ENCODE data around the gene CBR3.

Gene CBR3

DNA sequence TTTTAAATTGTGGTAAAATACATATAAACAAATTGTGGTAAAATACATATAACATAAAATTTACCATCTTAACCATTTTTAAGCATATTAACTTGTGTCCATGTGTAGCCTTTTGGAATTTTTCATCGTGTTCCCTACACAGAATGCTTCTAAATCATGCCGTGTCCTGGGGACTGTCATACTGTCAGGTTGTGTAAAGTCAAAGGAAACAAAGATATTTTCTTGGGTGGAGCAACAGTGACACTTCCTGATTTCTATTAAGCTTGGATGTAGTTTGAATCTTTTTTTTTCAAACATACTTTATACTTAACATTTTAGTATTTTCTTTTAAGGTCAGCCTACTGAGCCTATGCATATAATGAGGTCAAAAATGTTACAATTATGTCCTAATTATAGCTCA lies 54.1 kb downstream of the CBR3 start:
- H3K79me1 ChIP-seq (ENCODE audit: low read length) = no peaks in the 10 kb centered on the region
- no peak overlapping the region for H3K9ac ChIP-seq (ENCODE audit: low read length)
- no peak overlapping the region for H3K56ac ChIP-seq (ENCODE audit: low read length)
- H3K18ac ChIP-seq (ENCODE audit: low read length) = no peak overlapping the region
- H3K4me1 ChIP-seq (ENCODE audit: control insufficient read depth, low read depth, low read length) = no peaks in the 10 kb centered on the region
- no peak overlapping the region for H3K4me2 ChIP-seq (ENCODE audit: low read length)
- no peaks in the 10 kb centered on the region for H3K79me2 ChIP-seq (ENCODE audit: control insufficient read depth, insufficient read depth, low read length)
- H4K5ac ChIP-seq (ENCODE audit: low read length) = no peak overlapping the region
- no peaks in the 10 kb centered on the region for H3K27me3 ChIP-seq (ENCODE audit: insufficient read depth, low read length, poor library complexity)
- no peaks in the 10 kb centered on the region for H3K36me3 ChIP-seq (ENCODE audit: control insufficient read depth, insufficient read depth, low read length)
- no peak for DNase-seq
- H2BK5ac ChIP-seq (ENCODE audit: low read length) = no peak overlapping the region
- H4K8ac ChIP-seq (ENCODE audit: low read depth, low read length) = no peak overlapping the region
- no peak overlapping the region for H3K4me3 ChIP-seq (ENCODE audit: low read length)
- H3K4ac ChIP-seq (ENCODE audit: low read depth, low read length) = no peak overlapping the region
- H2AK5ac ChIP-seq (ENCODE audit: low read length) = no peak overlapping the region
- no peak overlapping the region for H2BK15ac ChIP-seq (replicated peaks; ENCODE audit: low read depth)
- H2BK120ac ChIP-seq (ENCODE audit: low read depth, low read length) = no peak overlapping the region
- no CpG with 5 or more reads among the region's 2 CpGs for WGBS (ENCODE audit: extremely low coverage, insufficient coverage, low lambda C conversion rate)
- H3K23ac ChIP-seq (ENCODE audit: low read length) = no peak overlapping the region
- H3K27ac ChIP-seq (ENCODE audit: low read depth, low read length) = no peak overlapping the region

DNA sequence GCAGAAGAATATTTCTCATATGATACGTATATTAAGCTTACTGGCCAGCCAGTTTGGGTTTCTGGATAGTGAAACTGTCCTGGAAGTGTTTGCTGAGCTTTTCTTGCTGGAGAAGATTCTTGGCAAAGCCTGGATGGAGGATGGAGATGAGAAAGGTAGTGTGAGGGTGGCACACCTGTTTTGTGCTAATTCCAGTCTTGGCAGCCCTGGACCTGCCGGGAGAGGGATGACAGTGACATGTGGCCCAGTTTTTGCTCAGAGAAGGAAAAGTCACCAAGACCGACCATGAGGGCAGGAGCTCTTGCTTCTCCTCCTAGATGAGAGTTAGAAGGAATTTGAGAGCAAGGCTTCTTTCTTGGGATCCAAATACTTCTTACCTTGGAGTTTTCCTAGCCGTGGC lies 55.9 kb downstream of the CBR3 start:
- Histone ChIP-seq H4K8ac (ENCODE audit: low read depth, low read length) (no peak overlapping the region), H3K4me2 (ENCODE audit: low read length) (no peak overlapping the region), H3K27me3 (ENCODE audit: insufficient read depth, low read length, poor library complexity) (no peaks in the 10 kb centered on the region), H2BK15ac (replicated peaks; ENCODE audit: low read depth) (no peak overlapping the region), H3K18ac (ENCODE audit: low read length) (no peak overlapping the region), H2AK5ac (ENCODE audit: low read length) (no peak overlapping the region), H4K5ac (ENCODE audit: low read length) (no peak overlapping the region), H3K27ac (ENCODE audit: low read depth, low read length) (no peak overlapping the region), H3K36me3 (ENCODE audit: control insufficient read depth, insufficient read depth, low read length) (no peaks in the 10 kb centered on the region), H3K4me3 (ENCODE audit: low read length) (no peak overlapping the region), H3K79me2 (ENCODE audit: control insufficient read depth, insufficient read depth, low read length) (no peaks in the 10 kb centered on the region), H3K23ac (ENCODE audit: low read length) (no peak overlapping the region), H2BK5ac (ENCODE audit: low read length) (no peak overlapping the region), H3K4me1 (ENCODE audit: control insufficient read depth, low read depth, low read length) (no peaks in the 10 kb centered on the region), H3K56ac (ENCODE audit: low read length) (no peak overlapping the region), H2BK120ac (ENCODE audit: low read depth, low read length) (no peak overlapping the region), H3K79me1 (ENCODE audit: low read length) (no peaks in the 10 kb centered on the region), H3K4ac (ENCODE audit: low read depth, low read length) (no peak overlapping the region), H3K9ac (ENCODE audit: low read length) (no peak overlapping the region)
- WGBS (ENCODE audit: extremely low coverage, insufficient coverage, low lambda C conversion rate) = no CpG with 5 or more reads among the region's 4 CpGs
- DNase-seq = no peak

GRCh38 chr21:36193200-36193599 lies 58.3 kb downstream of the CBR3 start:
- no peak overlapping the region for H2BK5ac ChIP-seq (ENCODE audit: low read length)
- H3K4me1 ChIP-seq (ENCODE audit: control insufficient read depth, low read depth, low read length) = no peaks in the 10 kb centered on the region
- no peak overlapping the region for H3K4me3 ChIP-seq (ENCODE audit: low read length)
- no peak overlapping the region for H4K5ac ChIP-seq (ENCODE audit: low read length)
- DNase-seq = peak; percentile 90
- H3K27ac ChIP-seq (ENCODE audit: low read depth, low read length) = no peak overlapping the region
- no peak overlapping the region for H3K23ac ChIP-seq (ENCODE audit: low read length)
- no peak overlapping the region for H2AK5ac ChIP-seq (ENCODE audit: low read length)
- H3K27me3 ChIP-seq (ENCODE audit: insufficient read depth, low read length, poor library complexity) = no peaks in the 10 kb centered on the region
- no peak overlapping the region for H3K56ac ChIP-seq (ENCODE audit: low read length)
- no peak overlapping the region for H2BK15ac ChIP-seq (replicated peaks; ENCODE audit: low read depth)
- no peaks in the 10 kb centered on the region for H3K79me2 ChIP-seq (ENCODE audit: control insufficient read depth, insufficient read depth, low read length)
- H4K8ac ChIP-seq (ENCODE audit: low read depth, low read length) = no peak overlapping the region
- no peak overlapping the region for H3K4ac ChIP-seq (ENCODE audit: low read depth, low read length)
- H3K4me2 ChIP-seq (ENCODE audit: low read length) = no peak overlapping the region
- H3K36me3 ChIP-seq (ENCODE audit: control insufficient read depth, insufficient read depth, low read length) = no peaks in the 10 kb centered on the region
- H2BK120ac ChIP-seq (ENCODE audit: low read depth, low read length) = no peak overlapping the region
- no peak overlapping the region for H3K18ac ChIP-seq (ENCODE audit: low read length)
- H3K9ac ChIP-seq (ENCODE audit: low read length) = no peak overlapping the region
- WGBS (ENCODE audit: extremely low coverage, insufficient coverage, low lambda C conversion rate) = no CpG with 5 or more reads among the region's 7 CpGs
- H3K79me1 ChIP-seq (ENCODE audit: low read length) = no peaks in the 10 kb centered on the region

DNA sequence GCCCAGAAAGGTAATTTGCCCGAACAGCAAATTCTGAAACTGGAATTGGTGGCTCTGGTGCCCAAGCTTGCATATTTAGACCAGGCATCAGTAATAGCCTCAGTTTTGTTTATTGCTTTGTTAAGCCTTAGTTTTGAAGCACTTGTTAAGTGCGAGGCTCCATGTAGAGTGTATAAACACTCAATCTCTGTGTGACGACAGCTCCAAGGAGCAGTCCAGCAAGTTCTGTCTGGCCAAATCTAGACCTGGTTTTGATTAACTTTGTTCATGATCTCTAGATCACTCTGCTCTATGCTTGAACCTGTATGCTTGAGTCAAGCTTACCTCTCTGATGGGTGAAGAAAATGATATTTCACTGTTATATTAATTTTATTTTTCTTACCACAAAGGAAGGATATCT lies 59.1 kb downstream of the CBR3 start:
- H3K79me1 ChIP-seq (ENCODE audit: low read length) = no peaks in the 10 kb centered on the region
- no peak overlapping the region for H2BK5ac ChIP-seq (ENCODE audit: low read length)
- H3K27ac ChIP-seq (ENCODE audit: low read depth, low read length) = no peak overlapping the region
- no peaks in the 10 kb centered on the region for H3K4me1 ChIP-seq (ENCODE audit: control insufficient read depth, low read depth, low read length)
- H3K4me3 ChIP-seq (ENCODE audit: low read length) = no peak overlapping the region
- no peak overlapping the region for H3K4me2 ChIP-seq (ENCODE audit: low read length)
- no peak for DNase-seq
- no peaks in the 10 kb centered on the region for H3K36me3 ChIP-seq (ENCODE audit: control insufficient read depth, insufficient read depth, low read length)
- H3K79me2 ChIP-seq (ENCODE audit: control insufficient read depth, insufficient read depth, low read length) = no peaks in the 10 kb centered on the region
- no peaks in the 10 kb centered on the region for H3K27me3 ChIP-seq (ENCODE audit: insufficient read depth, low read length, poor library complexity)
- no peak overlapping the region for H3K23ac ChIP-seq (ENCODE audit: low read length)
- H2BK120ac ChIP-seq (ENCODE audit: low read depth, low read length) = no peak overlapping the region
- no peak overlapping the region for H3K4ac ChIP-seq (ENCODE audit: low read depth, low read length)
- no peak overlapping the region for H4K5ac ChIP-seq (ENCODE audit: low read length)
- H2BK15ac ChIP-seq (replicated peaks; ENCODE audit: low read depth) = no peak overlapping the region
- H4K8ac ChIP-seq (ENCODE audit: low read depth, low read length) = no peak overlapping the region
- no peak overlapping the region for H2AK5ac ChIP-seq (ENCODE audit: low read length)
- WGBS (ENCODE audit: extremely low coverage, insufficient coverage, low lambda C conversion rate) = no CpG with 5 or more reads among the region's 3 CpGs
- H3K56ac ChIP-seq (ENCODE audit: low read length) = no peak overlapping the region
- no peak overlapping the region for H3K18ac ChIP-seq (ENCODE audit: low read length)
- no peak overlapping the region for H3K9ac ChIP-seq (ENCODE audit: low read length)

DNA sequence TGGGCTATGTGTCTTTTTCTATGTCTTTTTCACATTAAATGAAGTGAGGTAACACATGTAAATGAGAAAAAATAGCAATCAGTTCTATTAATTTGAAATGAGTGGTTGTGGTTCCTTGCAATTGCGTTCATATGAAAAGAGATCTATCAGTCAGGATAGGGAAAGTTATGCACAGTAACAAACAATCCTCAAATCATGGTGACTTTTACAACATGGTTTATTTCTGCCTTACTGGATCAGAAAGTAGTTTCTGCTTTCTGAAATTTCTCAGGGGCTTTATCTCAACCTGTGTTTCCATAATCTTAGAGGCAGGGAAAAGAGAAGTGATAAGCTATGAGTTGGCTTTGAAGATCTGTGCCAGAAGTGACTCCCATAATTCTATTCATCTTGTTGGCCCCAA lies 60.7 kb downstream of the CBR3 start:
- Histone ChIP-seq H3K4me1 (ENCODE audit: control insufficient read depth, low read depth, low read length) (no peaks in the 10 kb centered on the region), H3K79me1 (ENCODE audit: low read length) (no peaks in the 10 kb centered on the region), H4K8ac (ENCODE audit: low read depth, low read length) (no peak overlapping the region), H3K9ac (ENCODE audit: low read length) (no peak overlapping the region), H3K4me2 (ENCODE audit: low read length) (no peak overlapping the region), H4K5ac (ENCODE audit: low read length) (no peak overlapping the region), H3K27me3 (ENCODE audit: insufficient read depth, low read length, poor library complexity) (no peaks in the 10 kb centered on the region), H3K27ac (ENCODE audit: low read depth, low read length) (no peak overlapping the region), H3K4me3 (ENCODE audit: low read length) (no peak overlapping the region), H2BK120ac (ENCODE audit: low read depth, low read length) (no peak overlapping the region), H3K79me2 (ENCODE audit: control insufficient read depth, insufficient read depth, low read length) (no peaks in the 10 kb centered on the region), H2AK5ac (ENCODE audit: low read length) (no peak overlapping the region), H2BK15ac (replicated peaks; ENCODE audit: low read depth) (no peak overlapping the region), H3K23ac (ENCODE audit: low read length) (no peak overlapping the region), H3K4ac (ENCODE audit: low read depth, low read length) (no peak overlapping the region), H3K18ac (ENCODE audit: low read length) (no peak overlapping the region), H2BK5ac (ENCODE audit: low read length) (no peak overlapping the region), H3K56ac (ENCODE audit: low read length) (no peak overlapping the region), H3K36me3 (ENCODE audit: control insufficient read depth, insufficient read depth, low read length) (no peaks in the 10 kb centered on the region)
- no CpG with 5 or more reads among the region's 1 CpG for WGBS (ENCODE audit: extremely low coverage, insufficient coverage, low lambda C conversion rate)
- no peak for DNase-seq

Data from mesendoderm (in vitro differentiated cells).